Measurements from ENCODE around the gene ANKRD53.

ANKRD53 gene

GRCh38 chr2:70961648-70961994 is 16.8 kb upstream of the ANKRD53 start:
- DNase-seq (ENCODE audit: low read depth in 2 of 2), result no peak
- H3K4me3 ChIP-seq (replicated peaks in 1 of 2; ENCODE audit: low read depth in 2 of 2, low read length in 2 of 2), result no peak overlapping the region
- TF ChIP-seq CTCF (IDR thresholded peaks at IDR 0.05; ENCODE audit: low read depth, low read length), result no peak

GRCh38 chr2:70962211-70962884 is 16.1 kb upstream of the ANKRD53 start:
- DNase-seq (ENCODE audit: low read depth in 2 of 2), result no peak
- no peak overlapping the region for H3K4me3 ChIP-seq (replicated peaks in 1 of 2; ENCODE audit: low read depth in 2 of 2, low read length in 2 of 2)
- TF ChIP-seq CTCF (IDR thresholded peaks at IDR 0.05; ENCODE audit: low read depth, low read length), result no peak

GRCh38 chr2:70962885-70963878 is 15.2 kb upstream of the ANKRD53 start:
- DNase-seq (ENCODE audit: low read depth in 2 of 2), result no peak
- TF ChIP-seq CTCF (IDR thresholded peaks at IDR 0.05; ENCODE audit: low read depth, low read length), result no peak

GRCh38 chr2:70964133-70964532 is 14.3 kb upstream of the ANKRD53 start:
- TF ChIP-seq CTCF (IDR thresholded peaks at IDR 0.05; ENCODE audit: low read depth, low read length), result no peak
- DNase-seq (ENCODE audit: low read depth in 2 of 2), result no peak
- H3K4me3 ChIP-seq (replicated peaks in 1 of 2; ENCODE audit: low read depth in 2 of 2, low read length in 2 of 2), result no peak overlapping the region

More at GRCh38 chr2:70962885-70963878, 15.2 kb upstream of the ANKRD53 start:
- no peak overlapping the region for H3K4me3 ChIP-seq (replicated peaks in 1 of 2; ENCODE audit: low read depth in 2 of 2, low read length in 2 of 2)

- H3K4me3 ChIP-seq (replicated peaks in 1 of 2; ENCODE audit: low read depth in 2 of 2, low read length in 2 of 2), result peak overlapping the region; percentile 49 to 53
- peak; percentile 70 to 75 for DNase-seq (ENCODE audit: low read depth in 2 of 2)
Observed at GRCh38 chr2:70964596-70965386, 13.6 kb upstream of the ANKRD53 start.

More at GRCh38 chr2:70964596-70965386, 13.6 kb upstream of the ANKRD53 start:
- TF ChIP-seq CTCF (IDR thresholded peaks at IDR 0.05; ENCODE audit: low read depth, low read length), result peak; percentile 78
